Posterior vena cava (tissue), 2 donors: ENCODE data around the gene IL16. TPM values are rescaled to one million over a fixed set of nuclear protein-coding genes. Genes with fewer than 3 reads are reported as not detected.
A peak's percentile ranks its signal among the peaks of the same experiment; 100 is the strongest.
"Not testable (repeated sequence)": the region's sequence is repeated elsewhere in the genome, so short reads cannot be mapped to it uniquely, and the experiment has no call there.

Source experiments
- DNase-seq: peaks from one replicate; pipeline ENCODE4 v3.0.0-alpha.2; 2020; ENCODE audit warnings: low spot score
- intact Hi-C, 2 donors: fragments of 100-400 bp; cut with DNase I; formaldehyde crosslinking; loops; one replicate each; pipeline versions ENCODE4 v1.14.1 to v1.14.2; 2022 to 2023
- total RNA-seq, 2 donors: library from RNA; stranded (reverse); fragmentation: NEBNext Ultra II Directional; extraction: Animal tissue kit (Norgen Biotek cat#: 25700); gene quantifications; one replicate each; pipeline ENCODE4 v1.2.1, GENCODE V29; 2021
- donor health status: DM: yes; HTN: yes; CAD: no.
- donor health status: DM: yes; HTN: yes; CAD: no.

The IL16 gene
- total RNA-seq, 2 donors from 2014 or later, result 12.1 to 21.8 TPM

- intact Hi-C loops, result no loop called here
- DNase-seq, result no peak
Observed at GRCh38 chr15:81195339-81195864, 1.3 kb upstream of the IL16 start.

GRCh38 chr15:81197255-81197630 lies 564 bp downstream of the IL16 start:
- intact Hi-C loops, result no loop called here
- DNase-seq, result no peak

- intact Hi-C loops, result no loop called here
Observed at GRCh38 chr15:81197688-81198281, 1.1 kb downstream of the IL16 start.

GRCh38 chr15:81199031-81199779 lies 2.5 kb downstream of the IL16 start:
- DNase-seq, result no peak
- intact Hi-C loops, result no loop called here

More at GRCh38 chr15:81197688-81198281, 1.1 kb downstream of the IL16 start:
- DNase-seq, result no peak

- no peak for DNase-seq
Observed at GRCh38 chr15:81206018-81206417, 9.3 kb downstream of the IL16 start.

GRCh38 chr15:81207987-81208386 lies 11.3 kb downstream of the IL16 start:
- DNase-seq, intact Hi-C loops: not testable (repeated sequence)

More at GRCh38 chr15:81206018-81206417, 9.3 kb downstream of the IL16 start:
- intact Hi-C loops, result no loop called here

- intact Hi-C loops, result no loop called here
- no peak for DNase-seq
Observed at GRCh38 chr15:81209635-81210034, 13.0 kb downstream of the IL16 start.

- DNase-seq, result no peak
- intact Hi-C loops, result no loop called here
Observed at GRCh38 chr15:81211376-81211775, 14.7 kb downstream of the IL16 start.

GRCh38 chr15:81213982-81214381 lies 17.3 kb downstream of the IL16 start:
- intact Hi-C loops, result loop anchor here in 1 of 2 donors (1.0 kb wide), 1 partner anchor 12 kb away; no protein-coding TSS in a partner anchor
- no peak for DNase-seq

- intact Hi-C loops, result no loop called here
- DNase-seq, result no peak
Observed at GRCh38 chr15:81215531-81215930, 18.9 kb downstream of the IL16 start.

- intact Hi-C loops, result no loop called here
- no peak for DNase-seq
Observed at GRCh38 chr15:81215983-81216382, 19.3 kb downstream of the IL16 start.

GRCh38 chr15:81216422-81216821 lies 19.7 kb downstream of the IL16 start:
- no peak for DNase-seq
- intact Hi-C loops, result no loop called here

GRCh38 chr15:81221449-81221848 lies 24.8 kb downstream of the IL16 start:
- intact Hi-C loops, result no loop called here
- DNase-seq, result no peak

- intact Hi-C loops, result no loop called here
- no peak for DNase-seq
Observed at GRCh38 chr15:81222007-81222406, 25.3 kb downstream of the IL16 start.

- intact Hi-C loops, result no loop called here
- no peak for DNase-seq
Observed at GRCh38 chr15:81223346-81223971, 26.8 kb downstream of the IL16 start.

GRCh38 chr15:81224232-81224631 lies 27.6 kb downstream of the IL16 start:
- DNase-seq, result no peak
- intact Hi-C loops, result no loop called here

GRCh38 chr15:81225161-81225671 lies 28.5 kb downstream of the IL16 start:
- intact Hi-C loops, result no loop called here
- DNase-seq, result peak; percentile 89

- DNase-seq, result no peak
- intact Hi-C loops, result no loop called here
Observed at GRCh38 chr15:81227716-81228115, 31.0 kb downstream of the IL16 start.

GRCh38 chr15:81229586-81229985 lies 32.9 kb downstream of the IL16 start:
- peak; percentile 88 for DNase-seq
- intact Hi-C loops, result no loop called here
